Measurements from ENCODE around the gene KRT77. TPM values are rescaled to one million over a fixed set of nuclear protein-coding genes. Genes with fewer than 3 reads are reported as not detected.

Gene KRT77
- polyA plus RNA-seq, 1 donor from 2014 or later: not detected

GRCh38 chr12:52710730-52711129 lies 7.4 kb upstream of the KRT77 start:
- Histone ChIP-seq H3K9ac (ENCODE audit: low read length) (no peak overlapping the region), H3K9me3 (ENCODE audit: low read length) (no peaks in the 10 kb centered on the region), H3K4me2 (ENCODE audit: low read length) (no peak overlapping the region), H3F3A (ENCODE audit: insufficient read depth, low read length, poor library complexity, severe bottlenecking) (no peaks in the 10 kb centered on the region), H3K79me2 (replicated peaks; ENCODE audit: insufficient read depth, low read length) (no peaks in the 10 kb centered on the region), H3K36me3 (ENCODE audit: insufficient read depth, low read length) (no peaks in the 10 kb centered on the region), H3K4me3 (ENCODE audit: low read length) (no peak overlapping the region), H3K9me2 (ENCODE audit: insufficient read depth, low read length) (no peaks in the 10 kb centered on the region), H3K27ac (ENCODE audit: low read length) (no peak overlapping the region), H2AFZ (ENCODE audit: low read depth, low read length) (no peak overlapping the region), H4K20me1 (ENCODE audit: insufficient read depth) (no peaks in the 10 kb centered on the region), H3K27me3 (ENCODE audit: insufficient read depth, low read depth, low read length) (peaks cover 29% of the 10 kb centered on the region)
- no peak for TF ChIP-seq MXI1 (conservative IDR thresholded peaks at IDR 0.05; ENCODE audit: poor library complexity, severe bottlenecking)
- TF ChIP-seq TAF1 (IDR thresholded peaks at IDR 0.05; ENCODE audit: low read depth): no peak
- no peak for TF ChIP-seq SMC3 (conservative IDR thresholded peaks at IDR 0.05; ENCODE audit: poor library complexity)
- no peak for TF ChIP-seq POLR2AphosphoS5 (IDR thresholded peaks at IDR 0.05)
- TF ChIP-seq REST (IDR thresholded peaks at IDR 0.05; ENCODE audit: borderline replicate concordance): no peak
- TF ChIP-seq EZH2 (IDR thresholded peaks at IDR 0.05; ENCODE audit: borderline replicate concordance, insufficient read depth, low read length, poor library complexity, severe bottlenecking): no peak
- TF ChIP-seq EP300 (conservative IDR thresholded peaks at IDR 0.05; ENCODE audit: poor library complexity, severe bottlenecking): no peak
- no peak for TF ChIP-seq RAD21 (conservative IDR thresholded peaks at IDR 0.05)
- TF ChIP-seq, protein P1, sequence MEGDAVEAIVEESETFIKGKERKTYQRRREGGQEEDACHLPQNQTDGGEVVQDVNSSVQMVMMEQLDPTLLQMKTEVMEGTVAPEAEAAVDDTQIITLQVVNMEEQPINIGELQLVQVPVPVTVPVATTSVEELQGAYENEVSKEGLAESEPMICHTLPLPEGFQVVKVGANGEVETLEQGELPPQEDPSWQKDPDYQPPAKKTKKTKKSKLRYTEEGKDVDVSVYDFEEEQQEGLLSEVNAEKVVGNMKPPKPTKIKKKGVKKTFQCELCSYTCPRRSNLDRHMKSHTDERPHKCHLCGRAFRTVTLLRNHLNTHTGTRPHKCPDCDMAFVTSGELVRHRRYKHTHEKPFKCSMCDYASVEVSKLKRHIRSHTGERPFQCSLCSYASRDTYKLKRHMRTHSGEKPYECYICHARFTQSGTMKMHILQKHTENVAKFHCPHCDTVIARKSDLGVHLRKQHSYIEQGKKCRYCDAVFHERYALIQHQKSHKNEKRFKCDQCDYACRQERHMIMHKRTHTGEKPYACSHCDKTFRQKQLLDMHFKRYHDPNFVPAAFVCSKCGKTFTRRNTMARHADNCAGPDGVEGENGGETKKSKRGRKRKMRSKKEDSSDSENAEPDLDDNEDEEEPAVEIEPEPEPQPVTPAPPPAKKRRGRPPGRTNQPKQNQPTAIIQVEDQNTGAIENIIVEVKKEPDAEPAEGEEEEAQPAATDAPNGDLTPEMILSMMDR (IDR thresholded peaks at IDR 0.05; ENCODE audit: poor library complexity, severe bottlenecking): no peak

DNA sequence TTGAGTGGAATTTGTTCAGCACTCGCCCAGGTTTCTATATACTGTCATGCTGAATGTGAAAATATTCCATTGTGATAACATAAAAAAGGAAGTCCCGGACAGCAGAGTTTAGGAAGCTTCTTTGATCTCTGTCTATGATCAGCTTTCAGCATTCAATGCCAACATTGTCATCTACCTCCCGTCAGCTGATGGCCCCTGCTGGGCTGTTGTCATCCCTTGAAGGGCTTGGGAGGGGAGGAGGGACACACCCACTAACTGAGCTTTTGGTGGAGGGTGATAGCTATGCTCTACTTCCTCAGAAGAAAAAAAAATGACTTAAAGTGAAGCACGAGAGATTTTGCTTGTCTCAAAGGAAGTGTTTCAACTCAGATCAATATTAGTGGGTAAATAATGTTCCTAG lies 4.7 kb upstream of the KRT77 start:
- Histone ChIP-seq H3K9me2 (ENCODE audit: insufficient read depth, low read length) (no peaks in the 10 kb centered on the region), H3K4me2 (ENCODE audit: low read length) (no peak overlapping the region), H2AFZ (ENCODE audit: low read depth, low read length) (no peak overlapping the region), H3F3A (ENCODE audit: insufficient read depth, low read length, poor library complexity, severe bottlenecking) (no peaks in the 10 kb centered on the region), H3K9me3 (ENCODE audit: low read length) (no peaks in the 10 kb centered on the region), H3K36me3 (ENCODE audit: insufficient read depth, low read length) (no peaks in the 10 kb centered on the region), H3K79me2 (replicated peaks; ENCODE audit: insufficient read depth, low read length) (no peaks in the 10 kb centered on the region), H3K27me3 (ENCODE audit: insufficient read depth, low read depth, low read length) (peaks cover 2% of the 10 kb centered on the region), H3K27ac (ENCODE audit: low read length) (no peak overlapping the region), H3K4me3 (ENCODE audit: low read length) (no peak overlapping the region), H4K20me1 (ENCODE audit: insufficient read depth) (no peaks in the 10 kb centered on the region), H3K9ac (ENCODE audit: low read length) (no peak overlapping the region)
- TF ChIP-seq TAF1 (IDR thresholded peaks at IDR 0.05; ENCODE audit: low read depth) (no peak), RAD21 (conservative IDR thresholded peaks at IDR 0.05) (no peak), SMC3 (conservative IDR thresholded peaks at IDR 0.05; ENCODE audit: poor library complexity) (no peak), REST (IDR thresholded peaks at IDR 0.05; ENCODE audit: borderline replicate concordance) (no peak), MXI1 (conservative IDR thresholded peaks at IDR 0.05; ENCODE audit: poor library complexity, severe bottlenecking) (no peak)
- TF ChIP-seq, protein P1 (IDR thresholded peaks at IDR 0.05; ENCODE audit: poor library complexity, severe bottlenecking): no peak

All from neural cell (in vitro differentiated cells).